Measurements from ENCODE around the gene NLK.

DNA sequence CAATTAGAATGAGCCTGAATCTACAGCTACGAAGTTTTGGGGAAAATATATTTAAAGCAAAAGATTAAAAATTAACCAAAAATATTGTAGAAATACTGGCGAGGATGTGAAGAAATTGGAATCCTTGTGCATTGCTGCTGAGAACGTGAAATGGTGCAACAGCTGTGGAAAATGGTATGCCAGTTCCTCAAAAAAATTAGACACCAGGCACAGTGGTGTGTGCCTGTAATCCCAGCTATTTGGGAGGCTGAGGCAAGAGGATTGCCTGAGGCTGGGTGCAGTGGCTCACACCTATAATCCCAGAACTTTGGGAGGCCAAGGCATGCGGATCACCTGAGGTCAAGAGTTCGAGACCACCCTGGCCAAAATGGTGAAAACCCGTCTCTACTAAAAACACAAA is 156.6 kb downstream of the NLK start:
- TF ChIP-seq ZNF384 (IDR thresholded peaks at IDR 0.05) (no peak), FOXA1 (IDR thresholded peaks at IDR 0.05) (no peak), BHLHE40 (IDR thresholded peaks at IDR 0.05; ENCODE audit: borderline replicate concordance) (no peak), CTBP1 (IDR thresholded peaks at IDR 0.05; ENCODE audit: borderline replicate concordance) (no peak), SP1 (IDR thresholded peaks at IDR 0.05) (no peak), FOXK2 (IDR thresholded peaks at IDR 0.05) (no peak), FOXM1 (IDR thresholded peaks at IDR 0.05; ENCODE audit: borderline replicate concordance) (no peak), L3MBTL2 (conservative IDR thresholded peaks at IDR 0.05) (no peak), TARDBP (IDR thresholded peaks at IDR 0.05) (no peak), LEF1 (IDR thresholded peaks at IDR 0.05; ENCODE audit: borderline replicate concordance) (no peak), SUZ12 (IDR thresholded peaks at IDR 0.05) (no peak), HDGF (IDR thresholded peaks at IDR 0.05; ENCODE audit: borderline replicate concordance) (no peak), ELF4 (IDR thresholded peaks at IDR 0.05) (no peak)
- TF ChIP-seq, protein P1, sequence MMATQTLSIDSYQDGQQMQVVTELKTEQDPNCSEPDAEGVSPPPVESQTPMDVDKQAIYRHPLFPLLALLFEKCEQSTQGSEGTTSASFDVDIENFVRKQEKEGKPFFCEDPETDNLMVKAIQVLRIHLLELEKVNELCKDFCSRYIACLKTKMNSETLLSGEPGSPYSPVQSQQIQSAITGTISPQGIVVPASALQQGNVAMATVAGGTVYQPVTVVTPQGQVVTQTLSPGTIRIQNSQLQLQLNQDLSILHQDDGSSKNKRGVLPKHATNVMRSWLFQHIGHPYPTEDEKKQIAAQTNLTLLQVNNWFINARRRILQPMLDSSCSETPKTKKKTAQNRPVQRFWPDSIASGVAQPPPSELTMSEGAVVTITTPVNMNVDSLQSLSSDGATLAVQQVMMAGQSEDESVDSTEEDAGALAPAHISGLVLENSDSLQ (IDR thresholded peaks at IDR 0.05): no peak

Data from HEK293T (cell line).